GM18499 (cell line): ENCODE data around the gene CCDC174.
"Not testable (repeated sequence)": the region's sequence is repeated elsewhere in the genome, so short reads cannot be mapped to it uniquely, and the experiment has no call there.

Source experiments
- ATAC-seq: cut with Tn5 transposase; IDR thresholded peaks from one replicate; pipeline ENCODE4 v1.9.1; 2021; ENCODE audit warnings: moderate number of reproducible peaks; ENCODE audit not compliant: insufficient read depth, unreplicated experiment

Gene CCDC174

GRCh38 chr3:14647976-14648955 lies 3.3 kb upstream of the CCDC174 start:
- ATAC-seq: no peak

GRCh38 chr3:14649466-14649865 lies 2.1 kb upstream of the CCDC174 start:
- ATAC-seq: no peak

GRCh38 chr3:14650193-14650592 lies 1.4 kb upstream of the CCDC174 start:
- no peak for ATAC-seq

DNA sequence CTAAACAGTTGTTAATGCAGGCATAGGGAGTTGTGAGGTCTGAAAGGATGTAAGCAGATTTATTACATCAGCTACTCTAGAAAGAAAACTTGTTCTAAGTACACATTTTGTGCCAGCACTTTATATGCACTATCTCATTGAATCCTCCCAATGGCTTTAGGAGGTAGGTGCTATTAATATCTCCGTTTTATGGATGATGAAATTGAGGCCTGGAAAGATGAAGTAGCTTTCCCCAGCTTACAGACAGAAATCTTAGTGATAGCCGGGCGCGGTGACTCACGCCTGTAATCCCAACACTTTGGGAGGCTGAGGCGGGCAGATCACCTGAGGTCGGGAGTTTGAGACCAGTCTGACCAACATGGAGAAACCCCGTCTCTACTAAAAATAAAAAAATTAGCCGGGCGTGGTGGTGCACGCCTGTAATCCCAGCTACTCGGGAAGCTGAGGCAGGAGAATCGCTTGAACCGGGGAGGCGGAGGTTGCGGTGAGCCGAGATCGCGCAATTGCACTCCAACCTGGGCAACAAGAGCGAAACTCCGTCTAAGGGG lies 872 bp downstream of the CCDC174 start:
- ATAC-seq: not testable (repeated sequence)

DNA sequence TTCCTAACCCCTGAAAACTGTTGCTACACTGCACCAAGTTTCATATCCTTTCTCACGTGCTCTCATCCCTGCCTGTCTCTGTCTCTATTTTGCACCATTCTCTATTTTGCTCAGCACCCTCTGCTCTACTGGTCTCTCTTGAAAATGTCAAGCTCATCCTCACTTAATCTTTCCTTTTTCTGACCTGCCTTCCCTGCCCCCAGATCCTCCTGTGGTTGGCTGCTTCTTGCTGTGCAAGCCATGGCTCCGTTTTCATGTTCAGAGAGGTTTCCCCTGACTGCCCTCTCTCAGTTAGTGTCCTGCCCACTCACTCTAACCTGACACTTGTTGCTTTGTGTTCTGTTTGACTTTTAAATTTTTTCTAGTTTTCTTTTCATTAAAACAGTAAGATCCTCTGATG lies 6.0 kb downstream of the CCDC174 start:
- no peak for ATAC-seq

GRCh38 chr3:14658978-14659377 lies 7.4 kb downstream of the CCDC174 start:
- no peak for ATAC-seq

DNA sequence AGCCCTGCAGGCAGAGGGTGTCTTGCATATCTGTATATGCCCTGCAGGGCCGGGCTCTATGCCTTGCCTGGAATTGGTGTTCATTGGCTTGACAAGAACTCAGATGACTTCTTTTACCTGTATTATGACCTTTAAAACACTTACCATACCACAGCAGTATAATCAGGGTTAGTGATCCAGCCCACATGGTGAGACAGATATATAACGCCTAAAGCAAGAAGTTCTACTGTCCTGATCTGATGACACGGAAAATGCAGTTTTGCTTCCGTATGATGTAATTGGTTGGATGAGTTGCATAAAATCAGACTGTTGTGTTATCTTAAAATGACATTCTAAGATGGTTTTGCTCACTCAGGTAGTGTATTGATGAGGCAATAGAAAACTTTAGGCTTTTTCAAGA lies 9.4 kb downstream of the CCDC174 start:
- ATAC-seq: no peak

DNA sequence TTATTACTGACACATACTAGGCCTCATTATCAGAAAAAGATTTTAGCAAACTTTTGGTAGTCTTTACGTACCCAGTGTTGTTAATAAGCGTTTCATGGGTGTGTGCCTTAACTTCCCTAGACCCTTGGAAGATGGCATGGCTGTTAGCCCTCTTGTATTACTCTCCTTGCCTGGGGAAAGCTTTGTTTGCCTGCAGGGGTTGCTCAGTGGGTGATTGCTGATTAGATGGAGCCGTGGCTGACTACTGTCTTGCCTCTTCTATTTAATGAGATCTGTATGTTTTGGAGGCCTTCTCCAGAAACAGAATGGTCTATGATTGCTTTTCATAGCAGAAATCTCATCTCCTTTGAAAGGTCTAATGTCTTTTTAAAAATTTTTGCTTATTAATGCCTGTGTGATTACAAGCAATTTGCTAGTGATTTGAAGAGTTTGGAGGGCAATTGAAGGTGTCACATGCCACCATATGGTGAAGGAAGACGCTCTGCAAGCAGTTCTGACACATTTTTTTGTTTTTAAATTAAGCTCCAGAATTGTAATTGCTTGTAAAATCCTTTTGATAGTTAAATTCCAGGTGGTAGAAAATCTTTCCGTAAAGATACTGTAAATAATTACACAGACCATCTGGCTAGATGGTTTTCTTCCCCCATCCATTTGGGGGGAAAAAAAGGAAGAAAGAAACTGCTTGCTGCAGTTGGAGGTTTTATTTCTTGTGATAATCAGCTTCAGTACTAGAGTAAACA lies 12.0 kb downstream of the CCDC174 start:
- no peak for ATAC-seq

DNA sequence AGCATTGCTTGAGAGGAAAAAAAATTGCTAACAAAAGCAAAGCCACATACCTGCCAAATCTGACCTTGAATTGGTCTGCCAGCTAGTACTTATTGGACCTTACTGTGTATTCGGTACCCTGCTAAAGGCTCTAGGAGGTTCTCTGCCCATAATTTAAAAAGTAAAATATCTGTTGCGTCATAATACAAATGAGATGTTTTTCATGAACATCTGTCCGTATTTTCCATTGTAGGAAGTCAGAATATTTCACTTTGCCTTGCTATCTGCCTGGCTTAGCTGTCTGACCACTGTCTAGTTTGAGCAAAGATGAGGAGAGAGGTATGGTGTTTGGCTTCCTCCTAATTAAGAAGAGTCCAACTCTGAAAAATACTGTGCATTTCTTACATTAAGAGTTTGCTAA lies 12.6 kb downstream of the CCDC174 start:
- no peak for ATAC-seq

DNA sequence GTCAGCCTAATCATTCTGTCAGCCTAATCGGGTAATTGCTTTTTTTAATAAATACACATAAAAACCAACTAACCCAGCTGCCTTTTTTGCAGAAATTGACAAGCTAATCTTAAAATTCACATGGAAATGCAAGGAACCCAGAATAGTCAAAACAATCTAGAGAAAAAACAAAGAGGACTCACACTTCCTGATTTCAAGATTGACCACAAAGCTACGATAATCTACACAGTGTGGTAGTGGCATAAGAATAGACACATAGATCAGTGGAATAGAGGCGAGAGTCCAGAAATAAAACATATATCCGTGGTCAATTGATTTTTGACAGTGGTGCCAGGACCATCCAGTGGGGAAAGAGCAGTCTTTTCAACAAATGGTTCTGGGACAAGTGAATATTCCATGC lies 21.0 kb downstream of the CCDC174 start:
- ATAC-seq: no peak

- ATAC-seq: no peak
These were observed 23.3 kb downstream of the CCDC174 start, which contains the start of gene C3orf20 for GRCh38 chr3:14674841-14675240. TSS of gene C3orf20 (plus strand) at chr3:14675141. CDS start at chr3:14682714, 7,573 bp downstream.

- ATAC-seq: no peak
These were observed 25.3 kb downstream of the CCDC174 start for GRCh38 chr3:14676881-14677280.

DNA sequence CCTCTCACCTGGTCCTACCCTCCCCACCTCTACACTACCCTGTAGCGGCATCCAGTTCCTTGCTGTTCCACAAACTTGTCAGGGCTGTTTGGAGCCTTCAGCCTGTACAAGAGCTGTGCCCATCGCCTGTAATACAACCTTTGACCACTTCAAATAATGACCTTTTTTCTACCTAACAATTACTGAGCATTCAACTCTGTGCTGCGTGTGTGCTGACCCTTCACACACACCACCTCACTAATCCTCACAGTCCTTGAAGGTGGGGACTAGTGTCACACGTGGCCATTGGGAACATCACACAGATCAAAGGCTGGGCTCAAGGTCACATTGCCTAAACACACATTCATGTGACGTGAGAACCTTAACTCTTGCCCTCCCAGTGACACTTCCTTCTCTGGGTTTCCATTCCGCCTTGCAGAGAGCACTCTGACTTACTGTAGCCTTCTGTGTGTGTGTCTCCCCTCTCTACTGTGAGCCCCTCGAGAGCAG lies 26.5 kb downstream of the CCDC174 start:
- ATAC-seq: no peak

DNA sequence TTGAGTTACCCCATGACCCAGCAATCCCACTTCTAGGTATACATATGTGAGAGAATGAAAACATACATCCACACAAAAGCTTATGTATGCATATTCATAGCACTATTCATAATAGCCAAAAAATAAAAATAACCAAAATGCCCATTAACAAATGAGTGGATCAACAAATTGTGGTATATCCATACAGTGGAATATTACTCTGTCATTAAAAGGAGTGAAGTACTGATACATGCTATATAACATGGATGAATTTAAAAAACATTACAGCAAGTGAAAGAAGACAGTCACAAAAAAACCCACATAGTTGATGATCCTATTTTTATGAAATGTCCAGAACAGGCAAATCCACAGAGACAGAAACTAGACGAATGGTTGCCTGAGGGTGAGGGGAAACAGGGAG lies 28.6 kb downstream of the CCDC174 start:
- no peak for ATAC-seq

GRCh38 chr3:14680716-14681115 lies 29.2 kb downstream of the CCDC174 start:
- no peak for ATAC-seq

DNA sequence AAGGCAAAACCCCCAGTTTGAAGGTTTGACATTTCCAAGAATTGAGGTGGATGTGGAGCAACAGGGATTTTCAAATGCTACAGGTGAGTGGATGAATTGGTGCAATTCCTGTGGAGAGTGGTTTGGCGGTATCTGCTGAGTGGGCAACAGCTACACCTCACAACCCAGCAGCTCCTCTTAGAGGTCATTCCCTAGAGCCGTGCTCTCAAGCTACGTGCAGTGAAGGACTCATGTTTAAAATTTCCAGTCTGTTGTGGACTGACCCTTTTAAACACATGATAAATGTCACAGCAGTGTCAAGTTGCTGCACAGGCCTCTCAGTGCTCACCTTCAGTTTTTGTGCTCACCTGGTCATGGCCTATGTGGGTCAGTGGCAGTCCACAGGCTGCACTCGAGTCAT lies 32.9 kb downstream of the CCDC174 start:
- no peak for ATAC-seq

GRCh38 chr3:14685179-14685578 lies 33.6 kb downstream of the CCDC174 start:
- no peak for ATAC-seq

GRCh38 chr3:14687360-14687759 lies 35.8 kb downstream of the CCDC174 start:
- no peak for ATAC-seq

DNA sequence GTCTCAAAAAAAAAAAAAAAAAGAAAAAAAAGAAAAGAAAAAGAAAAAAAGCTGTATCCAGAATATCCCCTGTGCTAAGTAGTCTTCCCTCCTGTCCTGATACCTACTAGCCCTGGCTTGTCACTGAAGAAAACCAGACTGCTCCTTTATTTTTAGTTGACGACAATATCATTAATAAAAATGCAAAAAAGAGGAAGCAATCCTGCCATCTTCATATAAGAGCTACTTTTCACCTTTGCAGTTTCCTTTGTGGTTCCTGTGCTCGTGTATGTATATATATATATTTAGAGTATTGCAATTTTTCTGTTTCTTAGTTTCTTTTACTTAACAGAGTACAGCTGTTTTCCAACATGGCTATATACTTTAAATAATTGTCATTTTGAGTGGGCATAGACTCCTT lies 37.0 kb downstream of the CCDC174 start:
- ATAC-seq: peak; percentile 32

DNA sequence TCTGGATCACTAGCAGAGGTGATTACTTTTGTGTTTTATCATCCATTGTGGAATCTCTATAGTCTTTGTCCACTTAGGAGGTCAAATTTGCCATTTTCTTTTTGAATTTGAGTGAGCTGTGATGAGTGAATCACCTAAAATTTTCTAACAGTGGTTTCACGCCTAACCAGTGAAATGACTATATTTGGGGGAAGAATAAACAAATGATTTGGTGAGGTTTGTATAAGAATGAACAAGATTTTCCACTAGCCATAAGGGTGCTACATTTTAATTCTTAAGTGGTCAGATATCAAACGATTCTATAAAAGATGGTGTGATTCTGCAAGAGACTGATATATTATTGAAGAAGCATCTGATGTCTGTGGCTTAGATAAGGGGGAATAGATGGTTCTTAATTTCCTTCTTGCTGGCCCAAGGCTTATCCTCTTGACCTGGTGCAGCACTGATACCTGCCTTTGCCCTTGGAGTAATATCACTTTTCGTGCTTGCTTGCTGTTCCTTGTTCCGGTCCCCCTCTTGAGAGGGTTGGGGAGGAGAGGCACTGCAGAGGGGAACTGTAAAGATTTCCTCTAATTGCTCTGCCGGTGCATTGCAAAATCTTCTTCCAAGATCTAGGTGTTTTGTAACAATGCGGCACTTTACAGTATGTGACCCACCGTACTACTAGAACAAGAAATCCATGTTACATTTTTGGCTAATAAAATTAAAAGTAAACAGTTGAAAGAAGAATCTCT lies 37.9 kb downstream of the CCDC174 start:
- ATAC-seq: no peak
